ENCODE results near the gene TBC1D3I. TPM values are rescaled to one million over a fixed set of nuclear protein-coding genes. Genes with fewer than 3 reads are reported as not detected.

The TBC1D3I gene
- total and polyA plus RNA-seq, 2 of the 4 experiments (the other 2 are of a cell fraction): 0.07 TPM; not detected in 1

DNA sequence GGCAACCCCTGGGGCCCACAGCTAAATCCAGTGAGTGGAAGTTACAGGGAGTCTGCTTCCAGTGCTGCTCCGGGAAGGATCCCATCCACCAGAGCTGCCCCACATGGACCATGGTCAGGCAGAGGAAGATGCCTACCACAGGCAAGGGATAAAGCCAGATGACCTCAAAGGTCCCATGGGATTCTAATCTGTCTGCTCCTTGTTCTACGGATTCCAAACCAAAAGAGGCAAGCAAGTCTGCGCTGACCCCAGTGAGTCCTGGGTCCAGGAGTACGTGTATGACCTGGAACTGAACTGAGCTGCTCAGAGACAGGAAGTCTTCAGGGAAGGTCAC lies 52.1 kb downstream of the TBC1D3I start:
- Histone ChIP-seq H3K36me3 (ENCODE audit: control insufficient read depth, insufficient read depth, low read length) (no peaks in the 10 kb centered on the region), H3K4me3 (ENCODE audit: insufficient read depth, low read depth, low read length) (no peak overlapping the region), H2BK20ac (ENCODE audit: low read depth, low read length) (no peak overlapping the region), H3K4me2 (ENCODE audit: low read depth, low read length) (no peak overlapping the region), H2AK5ac (ENCODE audit: low read depth, low read length) (no peak overlapping the region), H2BK5ac (ENCODE audit: low read depth, low read length, poor library complexity, severe bottlenecking) (no peak overlapping the region), H3K18ac (ENCODE audit: low read depth, low read length) (no peak overlapping the region), H3K4ac (ENCODE audit: low read depth, low read length) (no peak overlapping the region), H4K8ac (ENCODE audit: low read depth in 2 of 2, low read length in 2 of 2) (no peak overlapping the region), H3K9ac (ENCODE audit: low read depth, low read length) (no peak overlapping the region), H3K4me1 (ENCODE audit: control insufficient read depth, insufficient read depth, low read length) (no peaks in the 10 kb centered on the region), H4K5ac (ENCODE audit: low read depth, low read length) (no peak overlapping the region), H2AFZ (replicated peaks; ENCODE audit: low read length, poor library complexity) (no peak overlapping the region), H3K27me3 (ENCODE audit: control insufficient read depth, insufficient read depth, low read length) (no peaks in the 10 kb centered on the region; the same call in none of the 2 replicates), H3K14ac (replicated peaks; ENCODE audit: low read depth, low read length) (no peak overlapping the region), H3K79me1 (ENCODE audit: low read depth in 1 of 2, low read length in 2 of 2) (no peaks in the 10 kb centered on the region), H4K91ac (ENCODE audit: insufficient read depth, low read depth, low read length) (no peak overlapping the region), H4K20me1 (ENCODE audit: insufficient read depth, low read length) (no peaks in the 10 kb centered on the region), H3K9me3 (ENCODE audit: control insufficient read depth, insufficient read depth, low read length) (no peaks in the 10 kb centered on the region), H2AK9ac (replicated peaks; ENCODE audit: low read depth, low read length, poor library complexity) (no peak overlapping the region), H3K9me1 (ENCODE audit: insufficient read depth, low read length) (no peaks in the 10 kb centered on the region), H3K23ac (ENCODE audit: low read depth, low read length) (no peak overlapping the region), H2BK120ac (ENCODE audit: low read depth, low read length) (no peak overlapping the region), H3K56ac (ENCODE audit: extremely low read depth, insufficient read depth, low read length) (no peak overlapping the region), H2BK15ac (ENCODE audit: low read depth, low read length) (no peak overlapping the region), H3K27ac (ENCODE audit: insufficient read depth, low read length) (no peak overlapping the region)
- no peak for DNase-seq
- ChIA-PET CTCF (no interaction called here), POLR2A (ENCODE audit: unreplicated experiment) (no interaction called here)
- in situ Hi-C loops (cut with MboI; ENCODE audit: low sequenced_read_pairs) (loop anchor here (25.0 kb wide), 1 partner anchor 250 kb away; no protein-coding TSS in a partner anchor), intact Hi-C loops (cut with micrococcal nuclease) (no loop called here), dilution Hi-C loops (cut with HindIII; ENCODE audit: low sequenced_read_pairs, unreplicated experiment) (no loop called here)
- TF ChIP-seq SMC3 (IDR thresholded peaks at IDR 0.05; ENCODE audit: low read depth, low read length) (no peak), ELK1 (IDR thresholded peaks at IDR 0.05; ENCODE audit: borderline replicate concordance, low read depth, low read length) (no peak), RFX5 (IDR thresholded peaks at IDR 0.05; ENCODE audit: low read depth, low read length) (no peak), NFE2L2 (IDR thresholded peaks at IDR 0.05; ENCODE audit: low read depth, low read length) (no peak), MXI1 (IDR thresholded peaks at IDR 0.05; ENCODE audit: borderline replicate concordance, low read depth, low read length) (no peak), RCOR1 (IDR thresholded peaks at IDR 0.05; ENCODE audit: insufficient replicate concordance, low read length) (no peak), BHLHE40 (IDR thresholded peaks at IDR 0.05; ENCODE audit: low read depth, low read length) (no peak), POLR2A (IDR thresholded peaks at IDR 0.05; ENCODE audit: low read depth, low read length) (no peak), MAZ (IDR thresholded peaks at IDR 0.05; ENCODE audit: borderline replicate concordance, low read depth, low read length) (no peak), MAFK (IDR thresholded peaks at IDR 0.05; ENCODE audit: low read depth, low read length) (no peak), CHD1 (IDR thresholded peaks at IDR 0.05; ENCODE audit: low read depth, low read length) (no peak), USF2 (IDR thresholded peaks at IDR 0.05; ENCODE audit: low read depth, low read length) (no peak), CEBPB (IDR thresholded peaks at IDR 0.05; ENCODE audit: low read depth, low read length) (no peak), FOS (IDR thresholded peaks at IDR 0.05; ENCODE audit: low read depth, low read length) (no peak), CTCF (conservative IDR thresholded peaks at IDR 0.05; ENCODE audit: low read depth, low read length) (no peak), RAD21 (IDR thresholded peaks at IDR 0.05; ENCODE audit: low read length) (no peak)
- ATAC-seq (ENCODE audit: low read depth): no peak
- no TSS peak for BruUV-seq (replicated peaks)
- 27% methylated on average over 3 of the region's 4 CpGs; no CpG with 5 or more reads in 1 of the 2 experiments for WGBS, 2 experiments (ENCODE audit: extremely low coverage in 2 of 2, insufficient read length in 1 of 2)
